Stimulated activated effector memory CD8-positive, alpha-beta T cell treated with anti-CD3 and anti-CD28 coated beads, Interleukin-12 subunit alpha, Interleukin-12 subunit beta, amount 100 ng/mL, for 72 hours (primary cell): Measurements from ENCODE around the gene LMAN1L.

Experiments
- ATAC-seq: fragments of 150-1000 bp; cut with Tn5 transposase; 2 replicates; pipeline ENCODE4 v1.10.0; 2021
- DNase-seq, 2 donors: peaks; one replicate each; pipeline ENCODE4 v3.0.0; 2021 to 2022; ENCODE audit warnings: low spot score in 2 of 2
- H3K27ac Mint-ChIP-seq: one replicate; pipeline ENCODE4 v1.8.0; 2022; ENCODE audit warnings: mild to moderate bottlenecking, mixed read lengths
- H3K36me3 Mint-ChIP-seq: one replicate; pipeline ENCODE4 v1.8.0; 2022; ENCODE audit warnings: mild to moderate bottlenecking, mixed read lengths
- H3K4me1 Mint-ChIP-seq: one replicate; pipeline ENCODE4 v1.8.0; 2022; ENCODE audit warnings: mixed read lengths
- H3K4me3 Mint-ChIP-seq: one replicate; pipeline ENCODE4 v1.8.0; 2022; ENCODE audit warnings: mild to moderate bottlenecking, mixed read lengths
- H3K9me3 Mint-ChIP-seq: one replicate; pipeline ENCODE4 v1.8.0; 2022; ENCODE audit warnings: mixed read lengths

The LMAN1L gene

GRCh38 chr15:74843445-74843828, 30.8 kb downstream of the LMAN1L start:
- DNase-seq: no peak
- peak overlapping the region; percentile 87 for H3K27ac Mint-ChIP-seq

DNA sequence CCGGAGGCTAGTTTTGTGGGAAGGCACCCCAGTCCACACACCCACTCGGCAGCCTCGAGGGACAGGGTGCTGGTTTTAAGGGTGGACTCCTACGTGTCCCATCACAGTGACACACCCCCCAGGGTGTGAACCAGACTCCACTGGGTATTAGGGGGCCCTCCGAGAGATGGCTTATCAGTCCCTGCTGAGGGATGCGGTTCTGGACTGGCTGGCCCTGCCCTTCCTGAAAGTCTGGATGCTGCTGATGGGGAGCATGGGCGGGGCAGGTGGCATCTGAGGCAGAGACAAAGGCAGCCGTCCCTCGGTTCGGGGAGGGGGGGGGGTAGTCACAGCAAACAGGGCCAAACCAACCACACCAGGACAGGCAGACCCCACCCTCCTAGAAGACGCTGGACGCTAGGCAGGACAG, 31.3 kb downstream of the LMAN1L start:
- DNase-seq (no peak), ATAC-seq (no peak)
- Mint-ChIP-seq H3K9me3 (no peaks in the 10 kb centered on the region), H3K27ac (peak overlapping the region; percentile 87), H3K4me1 (peaks cover 44% of the 10 kb centered on the region), H3K36me3 (peaks cover 70% of the 10 kb centered on the region), H3K4me3 (peak overlapping the region; percentile 86)

More at GRCh38 chr15:74843445-74843828, 30.8 kb downstream of the LMAN1L start:
- Mint-ChIP-seq H3K9me3 (no peaks in the 10 kb centered on the region), H3K4me1 (peaks cover 44% of the 10 kb centered on the region), H3K4me3 (peak overlapping the region; percentile 86), H3K36me3 (peaks cover 68% of the 10 kb centered on the region)
- ATAC-seq: no peak

- Mint-ChIP-seq H3K36me3 (peaks cover 71% of the 10 kb centered on the region), H3K9me3 (no peaks in the 10 kb centered on the region), H3K4me3 (peak overlapping the region; percentile 86), H3K4me1 (peaks cover 44% of the 10 kb centered on the region), H3K27ac (peak overlapping the region; percentile 87)
- no peak for DNase-seq
- ATAC-seq: no peak
Observed at GRCh38 chr15:74844319-74845207, 31.9 kb downstream of the LMAN1L start.

GRCh38 chr15:74845208-74845568, 32.6 kb downstream of the LMAN1L start:
- DNase-seq (peak; percentile 34 to 75), ATAC-seq (peak; percentile 76)
- peaks cover 44% of the 10 kb centered on the region for H3K4me1 Mint-ChIP-seq
- H3K27ac Mint-ChIP-seq: peak overlapping the region; percentile 87
- H3K9me3 Mint-ChIP-seq: no peaks in the 10 kb centered on the region
- H3K36me3 Mint-ChIP-seq: peaks cover 76% of the 10 kb centered on the region
- H3K4me3 Mint-ChIP-seq: peak overlapping the region; percentile 86

DNA sequence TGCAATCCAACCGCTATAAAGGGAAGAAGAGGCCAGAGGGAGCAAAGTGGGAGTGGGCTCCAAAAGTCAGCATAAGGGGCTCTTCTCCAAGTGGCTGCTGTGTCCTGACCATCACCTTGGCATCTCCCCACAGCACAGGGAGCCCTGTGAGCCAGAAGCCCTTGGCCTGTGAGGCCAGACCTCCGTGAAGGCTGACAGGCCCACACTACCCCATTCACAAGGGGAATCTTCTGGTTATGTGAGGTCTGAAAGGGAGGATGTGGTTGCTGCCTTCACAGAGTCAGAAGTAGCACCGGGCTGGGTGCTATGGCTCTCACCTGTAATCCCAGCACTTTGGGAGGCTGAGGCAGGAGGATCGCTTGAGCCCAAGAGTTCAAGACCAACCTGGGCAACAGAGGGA, 32.9 kb downstream of the LMAN1L start:
- peak overlapping the region; percentile 87 for H3K27ac Mint-ChIP-seq

GRCh38 chr15:74847432-74847831, 34.8 kb downstream of the LMAN1L start:
- Mint-ChIP-seq H3K27ac (peak overlapping the region; percentile 60), H3K4me3 (no peak overlapping the region), H3K4me1 (peaks cover 24% of the 10 kb centered on the region), H3K9me3 (no peaks in the 10 kb centered on the region), H3K36me3 (peaks cover 83% of the 10 kb centered on the region)
- DNase-seq: no peak
- ATAC-seq: no peak

More for the DNA sequence above, 32.9 kb downstream of the LMAN1L start:
- Mint-ChIP-seq H3K4me1 (peaks cover 43% of the 10 kb centered on the region), H3K4me3 (peak overlapping the region; percentile 86), H3K36me3 (peaks cover 78% of the 10 kb centered on the region), H3K9me3 (no peaks in the 10 kb centered on the region)
- DNase-seq (peak in 1 of 2 donors; percentile 65), ATAC-seq (peak; percentile 27)

GRCh38 chr15:74850393-74850792, 37.8 kb downstream of the LMAN1L start:
- Mint-ChIP-seq H3K4me3 (no peak overlapping the region), H3K36me3 (peaks cover 85% of the 10 kb centered on the region), H3K27ac (peak overlapping the region; percentile 29), H3K9me3 (no peaks in the 10 kb centered on the region), H3K4me1 (peaks cover 11% of the 10 kb centered on the region)
- ATAC-seq (no peak), DNase-seq (no peak)

DNA sequence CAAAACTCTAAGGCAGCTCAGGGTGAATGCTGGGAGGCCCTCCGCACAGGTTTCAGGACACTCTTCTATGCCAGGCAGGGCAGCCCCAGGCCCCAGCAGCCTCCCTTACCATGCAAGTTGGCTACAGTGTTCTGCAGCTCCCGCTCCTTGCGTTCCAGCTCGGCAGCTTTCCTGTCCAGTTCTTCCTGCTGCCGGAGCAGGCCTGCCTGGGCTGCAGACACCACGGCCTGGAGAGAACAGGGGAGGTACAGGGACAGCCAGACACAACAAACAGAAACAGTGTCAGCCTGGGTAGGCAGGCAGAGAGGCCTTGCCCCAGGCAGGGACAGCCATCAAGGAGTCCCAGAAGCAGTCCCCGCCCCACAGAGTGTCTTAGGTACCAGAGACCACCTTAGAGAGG, 39.3 kb downstream of the LMAN1L start:
- no peaks in the 10 kb centered on the region for H3K9me3 Mint-ChIP-seq
- peaks cover 85% of the 10 kb centered on the region for H3K36me3 Mint-ChIP-seq
- ATAC-seq: no peak
- no peak for DNase-seq
- no peak overlapping the region for H3K4me3 Mint-ChIP-seq
- H3K4me1 Mint-ChIP-seq: peaks cover 14% of the 10 kb centered on the region
- peak overlapping the region; percentile 90 for H3K27ac Mint-ChIP-seq

DNA sequence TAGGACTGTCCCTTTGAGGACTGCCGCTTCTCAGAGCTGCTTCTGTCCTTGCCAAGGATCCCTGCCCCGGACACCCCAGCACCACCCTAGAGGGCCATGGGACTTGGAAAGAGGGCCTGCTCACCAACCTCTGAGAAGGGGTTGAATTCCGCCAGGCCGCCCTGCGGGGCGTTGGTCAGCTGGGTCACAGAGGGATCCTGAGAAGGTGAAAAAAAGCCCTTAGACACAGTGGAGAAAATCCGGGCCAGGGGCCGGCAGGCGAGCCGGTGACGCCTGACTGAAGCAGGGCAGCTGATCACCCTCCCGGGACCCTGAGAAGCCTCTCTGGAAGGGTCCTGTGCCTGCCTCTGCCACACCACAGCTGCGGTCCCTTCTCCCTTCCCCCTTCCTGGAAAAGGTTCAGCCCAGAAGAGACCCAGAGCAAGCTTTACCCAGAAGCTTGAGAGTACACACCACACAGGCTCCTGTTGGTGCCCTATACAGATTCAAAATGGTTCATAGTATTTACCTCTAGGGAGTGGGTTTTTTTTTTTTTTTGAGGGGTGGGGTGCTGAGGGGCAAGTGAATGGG, 41.9 kb downstream of the LMAN1L start:
- H3K4me1 Mint-ChIP-seq: peaks cover 39% of the 10 kb centered on the region
- H3K36me3 Mint-ChIP-seq: peaks cover 75% of the 10 kb centered on the region
- ATAC-seq (no peak), DNase-seq (no peak)
- H3K4me3 Mint-ChIP-seq: no peak overlapping the region
- H3K27ac Mint-ChIP-seq: no peak overlapping the region
- H3K9me3 Mint-ChIP-seq: no peaks in the 10 kb centered on the region

DNA sequence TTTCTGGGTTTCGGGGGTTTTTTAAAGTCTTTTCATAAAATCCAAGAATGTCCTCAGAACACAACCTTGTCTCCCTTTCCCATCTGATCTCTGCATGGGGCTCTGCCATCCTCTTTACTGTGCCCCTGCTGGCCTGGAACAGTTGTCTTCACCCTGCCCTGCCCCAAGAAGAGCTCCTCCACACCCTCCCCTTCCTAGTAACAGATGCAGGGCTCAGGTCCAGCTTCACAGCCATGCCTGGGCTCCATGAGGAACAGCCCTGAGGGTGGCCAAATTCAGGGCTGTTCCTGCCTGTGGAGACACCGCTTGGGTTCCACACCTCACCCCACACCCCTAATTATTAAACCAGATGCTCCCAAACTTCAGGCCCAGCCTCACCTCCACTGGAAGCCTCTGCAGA, 43.2 kb downstream of the LMAN1L start:
- Mint-ChIP-seq H3K9me3 (no peaks in the 10 kb centered on the region), H3K27ac (peak overlapping the region; percentile 81), H3K36me3 (peaks cover 75% of the 10 kb centered on the region), H3K4me3 (no peak overlapping the region), H3K4me1 (peaks cover 43% of the 10 kb centered on the region)
- DNase-seq (no peak), ATAC-seq (no peak)

- H3K9me3 Mint-ChIP-seq: no peaks in the 10 kb centered on the region
- peaks cover 71% of the 10 kb centered on the region for H3K36me3 Mint-ChIP-seq
- ATAC-seq (no peak), DNase-seq (no peak)
- H3K27ac Mint-ChIP-seq: peak overlapping the region; percentile 81
- H3K4me1 Mint-ChIP-seq: peaks cover 43% of the 10 kb centered on the region
- peak overlapping the region; percentile 54 for H3K4me3 Mint-ChIP-seq
Observed at GRCh38 chr15:74856537-74856936, 43.9 kb downstream of the LMAN1L start.

DNA sequence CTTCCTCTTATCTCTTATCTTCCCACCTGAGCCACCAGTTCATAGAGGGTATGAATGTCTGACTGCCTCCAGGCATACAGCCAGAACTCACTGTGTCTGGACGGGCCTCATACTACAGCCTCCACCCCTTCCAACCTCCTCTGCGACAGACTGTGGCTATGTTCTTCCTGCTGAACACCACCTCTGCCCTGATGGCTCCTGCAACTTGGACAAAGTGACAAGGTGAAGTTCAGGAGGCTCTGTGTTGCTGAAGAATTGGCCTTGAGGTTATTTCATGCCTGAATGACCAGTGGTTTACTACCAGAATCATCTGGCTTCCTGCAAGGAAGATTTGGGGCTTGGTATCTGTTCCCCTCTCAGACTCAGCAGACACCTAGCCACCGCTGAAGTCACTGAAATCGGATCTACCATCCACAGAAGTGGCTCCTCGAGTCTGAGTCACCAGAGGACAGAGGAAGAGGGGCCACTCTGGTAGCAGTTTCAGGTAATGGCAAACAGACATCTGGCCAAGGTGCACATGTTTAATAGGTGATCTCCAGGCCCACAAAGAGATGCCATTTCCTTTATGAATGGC, 44.5 kb downstream of the LMAN1L start:
- DNase-seq (peak in 1 of 2 donors; percentile 49), ATAC-seq (peak; percentile 53)
- Mint-ChIP-seq H3K36me3 (peaks cover 74% of the 10 kb centered on the region), H3K9me3 (no peaks in the 10 kb centered on the region), H3K4me3 (peak overlapping the region; percentile 54), H3K27ac (peak overlapping the region; percentile 81), H3K4me1 (peaks cover 43% of the 10 kb centered on the region)

GRCh38 chr15:74857671-74858368, 45.2 kb downstream of the LMAN1L start:
- DNase-seq (no peak), ATAC-seq (peak; percentile 95)
- Mint-ChIP-seq H3K4me1 (peaks cover 43% of the 10 kb centered on the region), H3K9me3 (no peaks in the 10 kb centered on the region), H3K27ac (peak overlapping the region; percentile 81), H3K36me3 (peaks cover 69% of the 10 kb centered on the region), H3K4me3 (peak overlapping the region; percentile 54)

DNA sequence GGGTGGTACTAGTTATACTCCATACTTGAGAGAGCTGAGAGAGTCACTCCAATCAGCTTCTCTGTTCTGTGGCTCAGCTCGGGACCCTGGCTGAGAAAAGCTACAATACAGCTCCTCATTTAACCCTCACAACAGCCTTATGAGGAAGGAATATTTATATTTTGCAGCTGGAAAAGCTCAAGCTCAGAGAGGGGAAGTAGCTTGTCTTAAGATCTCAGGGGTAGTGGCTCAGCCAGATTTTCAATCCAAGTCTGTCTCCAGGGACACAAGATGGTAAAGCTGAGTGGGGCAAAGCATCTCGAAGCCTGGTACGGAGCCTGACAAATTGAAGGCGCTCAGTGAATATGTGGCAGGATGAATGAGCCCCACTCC, 45.7 kb downstream of the LMAN1L start:
- no peak for DNase-seq
- ATAC-seq: no peak
- peak overlapping the region; percentile 81 for H3K27ac Mint-ChIP-seq
- H3K9me3 Mint-ChIP-seq: no peaks in the 10 kb centered on the region
- peak overlapping the region; percentile 54 for H3K4me3 Mint-ChIP-seq
- peaks cover 41% of the 10 kb centered on the region for H3K4me1 Mint-ChIP-seq
- peaks cover 64% of the 10 kb centered on the region for H3K36me3 Mint-ChIP-seq
